Left renal pelvis (tissue), 4 donors: ENCODE measurements around the gene UBASH3B. TPM values are rescaled to one million over a fixed set of nuclear protein-coding genes. Genes with fewer than 3 reads are reported as not detected.

ENCODE experiments used
- DNase-seq, 4 donors: peaks; one replicate each; pipeline ENCODE4 v3.0.0-alpha.2; 2013; ENCODE audit warnings: low read depth in 4 of 4, low spot score in 3 of 4
- polyA plus RNA-seq, 4 donors: library from polyadenylated mRNA; unstranded; fragments of 120-200 nt; gene quantifications; one replicate each; pipeline ENCODE4 v1.2.1, GENCODE V29; 2013; ENCODE audit not compliant: insufficient read length in 4 of 4

Gene UBASH3B
- polyA plus RNA-seq, 4 donors: 5.3 to 9.1 (median 7.6) TPM

- no peak for DNase-seq
These were observed 93.6 kb downstream of the UBASH3B start for GRCh38 chr11:122749005-122749687.

DNA sequence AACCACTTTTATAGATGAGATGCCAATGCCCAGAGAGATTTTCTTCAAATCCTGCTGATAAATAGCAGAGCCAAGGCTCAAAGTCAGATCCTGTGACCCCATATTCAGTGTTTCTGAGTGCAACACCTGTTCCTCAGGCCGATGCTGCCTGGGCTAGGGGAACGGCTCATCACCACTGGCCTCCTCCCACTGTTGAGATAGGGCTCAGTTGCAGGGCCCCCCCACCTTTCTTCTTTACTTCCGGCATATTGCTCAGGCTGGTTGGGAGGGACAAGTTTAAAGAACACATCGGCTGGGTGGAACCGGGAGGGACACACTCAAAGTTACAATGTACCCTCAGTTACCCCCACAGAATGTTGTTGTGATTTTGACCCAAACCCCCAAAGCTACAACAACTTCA, 94.5 kb downstream of the UBASH3B start:
- DNase-seq: no peak

DNA sequence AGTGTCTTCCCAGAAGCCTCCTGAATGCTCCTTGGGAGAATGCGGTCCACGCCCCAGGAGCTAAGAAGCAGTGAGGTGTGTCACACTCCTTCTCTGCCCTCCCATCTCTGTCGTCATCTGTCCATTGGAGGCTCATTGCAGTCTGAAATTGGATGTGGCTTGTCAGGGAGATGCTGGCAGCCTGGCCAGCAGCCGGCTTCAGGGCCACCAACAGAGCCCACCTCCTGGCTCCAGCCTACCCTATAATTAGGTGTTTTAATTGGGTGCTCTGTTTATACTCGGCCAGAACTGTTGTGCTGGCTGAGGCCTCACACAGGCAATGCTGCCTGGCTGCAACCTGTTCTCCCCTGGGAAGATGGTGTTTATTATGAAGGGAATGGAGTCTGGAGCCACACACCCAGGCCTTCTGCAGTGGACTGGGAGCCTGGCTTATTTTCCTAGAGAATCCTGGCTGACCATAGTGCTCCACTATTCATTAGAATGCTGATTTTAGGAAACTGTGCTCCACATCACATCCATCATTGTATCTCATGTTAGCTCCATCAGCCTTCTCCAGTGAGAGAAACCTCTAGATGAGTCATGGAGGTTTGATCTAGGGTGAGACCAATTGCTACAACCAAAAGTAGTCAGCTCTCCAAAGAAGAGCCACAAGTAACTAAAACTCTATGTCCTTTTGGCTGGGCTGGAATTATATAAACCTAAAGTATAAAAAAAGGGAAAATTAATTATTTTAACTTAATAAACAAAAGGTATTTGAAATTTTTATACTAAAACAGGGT, 96.0 kb downstream of the UBASH3B start:
- no peak for DNase-seq

GRCh38 chr11:122754028-122754427, 98.5 kb downstream of the UBASH3B start:
- no peak for DNase-seq

- DNase-seq: no peak
These were observed 99.2 kb downstream of the UBASH3B start for GRCh38 chr11:122754553-122755322.

DNA sequence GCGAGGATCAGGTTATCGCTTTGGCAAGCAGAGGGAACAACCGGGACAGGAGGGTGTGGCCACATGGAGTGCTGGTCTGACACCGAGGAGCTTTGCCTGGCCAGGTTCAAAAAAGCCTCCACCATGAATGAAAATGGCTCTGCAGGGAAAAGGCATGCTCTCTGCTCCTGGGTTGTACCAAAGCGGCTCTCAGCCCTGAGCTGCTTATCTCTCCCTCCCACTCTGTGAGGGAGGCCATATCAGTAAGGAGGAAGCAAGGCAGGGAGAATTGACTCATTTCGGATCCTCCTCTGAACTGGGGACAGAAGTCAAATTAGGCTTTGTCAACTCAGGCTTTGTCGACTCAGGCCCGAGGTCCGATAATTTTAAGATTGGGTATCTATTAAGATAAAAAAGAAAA, 99.9 kb downstream of the UBASH3B start:
- DNase-seq: no peak

GRCh38 chr11:122755941-122756340, 100.4 kb downstream of the UBASH3B start:
- DNase-seq: no peak

- DNase-seq: no peak
These were observed 100.9 kb downstream of the UBASH3B start for GRCh38 chr11:122756417-122756816.

DNA sequence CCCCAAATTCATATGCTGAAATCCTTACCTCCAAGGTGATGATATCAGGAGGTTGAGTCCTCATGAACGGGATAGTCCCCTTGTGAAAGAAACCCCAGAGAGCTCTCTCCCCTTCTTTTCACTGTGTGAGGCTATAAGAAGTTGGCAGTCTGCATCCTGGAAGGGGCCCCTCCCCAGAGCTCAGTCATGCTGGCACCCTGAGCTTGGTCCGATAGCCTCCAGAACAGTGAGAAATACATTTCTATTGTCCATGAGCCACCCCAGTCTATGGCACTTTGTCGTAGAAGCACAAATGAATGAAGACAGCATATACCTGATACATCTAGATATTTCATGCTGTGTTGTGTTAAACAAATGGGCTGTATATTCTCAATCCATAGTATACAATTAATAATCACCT, 101.7 kb downstream of the UBASH3B start:
- no peak for DNase-seq

DNA sequence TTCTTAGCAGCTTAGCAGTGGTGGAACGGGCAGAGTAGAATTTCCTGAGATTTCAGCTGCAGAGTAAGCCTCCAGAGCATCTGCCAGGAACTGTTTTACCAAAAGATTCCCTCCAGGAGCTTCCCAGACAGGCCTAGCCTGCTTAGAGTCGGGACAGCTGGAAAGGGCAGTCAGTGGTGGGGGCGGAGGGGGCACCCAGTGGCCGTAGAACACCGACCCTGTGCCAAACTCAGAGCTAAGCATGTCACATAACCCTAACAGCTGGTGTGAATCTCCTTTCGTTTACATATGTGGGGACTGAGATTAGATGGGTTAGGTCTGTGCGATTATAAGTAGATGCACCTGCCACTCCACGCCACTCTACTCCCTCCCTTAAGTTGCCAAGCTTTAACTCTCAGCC, 102.8 kb downstream of the UBASH3B start:
- no peak for DNase-seq

GRCh38 chr11:122758974-122759373, 103.5 kb downstream of the UBASH3B start:
- no peak for DNase-seq

GRCh38 chr11:122763108-122763507, 107.6 kb downstream of the UBASH3B start:
- DNase-seq: no peak

- no peak for DNase-seq
These were observed 109.0 kb downstream of the UBASH3B start for GRCh38 chr11:122764371-122765090.

GRCh38 chr11:122765487-122766131, 110.1 kb downstream of the UBASH3B start:
- DNase-seq: no peak

- DNase-seq: no peak
These were observed 113.7 kb downstream of the UBASH3B start for GRCh38 chr11:122769126-122769780.

DNA sequence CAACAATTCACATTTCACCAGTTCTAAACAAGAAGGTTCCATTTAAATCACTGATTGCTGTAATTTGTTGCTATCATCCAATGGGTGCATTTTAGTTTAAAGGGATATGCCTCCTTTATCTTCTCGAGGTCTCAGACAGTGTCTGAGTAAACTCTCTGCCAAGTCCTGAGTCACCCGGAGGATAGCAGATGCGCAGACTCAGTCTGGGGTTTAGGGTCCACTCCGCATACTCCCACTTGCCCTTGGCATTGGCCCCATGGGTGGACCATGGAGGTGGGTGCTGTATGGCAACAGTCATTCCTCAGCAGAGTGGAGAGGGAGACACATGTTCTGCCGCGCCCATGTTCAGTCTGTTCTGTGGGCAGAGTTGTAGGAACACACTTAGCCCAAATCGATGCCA, 117.4 kb downstream of the UBASH3B start:
- DNase-seq: no peak

DNA sequence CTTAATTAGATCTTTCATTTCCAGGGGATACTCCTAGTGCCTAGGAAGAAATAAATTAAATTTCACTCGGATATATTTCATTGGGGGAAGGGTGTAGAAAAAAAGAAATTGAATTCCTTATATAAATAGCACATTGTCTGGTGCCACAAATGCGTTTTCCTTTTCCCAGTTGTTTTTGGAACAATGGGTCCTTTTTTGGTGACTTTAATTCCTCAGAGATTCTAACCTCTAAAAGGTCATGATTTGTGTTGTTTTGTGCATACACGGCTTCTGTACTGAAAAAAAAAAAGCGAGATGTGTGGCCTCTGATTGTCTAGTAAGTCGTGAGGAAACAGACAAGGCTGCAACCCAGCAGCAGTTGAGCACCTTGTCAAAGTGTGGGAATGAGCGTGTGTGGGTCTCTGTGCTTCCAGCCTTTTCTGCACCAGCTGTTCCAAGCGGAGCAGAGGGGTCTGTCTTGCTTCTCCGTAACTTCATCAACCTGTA, 118.3 kb downstream of the UBASH3B start:
- no peak for DNase-seq

- DNase-seq: no peak
These were observed 120.3 kb downstream of the UBASH3B start for GRCh38 chr11:122775675-122776271.

DNA sequence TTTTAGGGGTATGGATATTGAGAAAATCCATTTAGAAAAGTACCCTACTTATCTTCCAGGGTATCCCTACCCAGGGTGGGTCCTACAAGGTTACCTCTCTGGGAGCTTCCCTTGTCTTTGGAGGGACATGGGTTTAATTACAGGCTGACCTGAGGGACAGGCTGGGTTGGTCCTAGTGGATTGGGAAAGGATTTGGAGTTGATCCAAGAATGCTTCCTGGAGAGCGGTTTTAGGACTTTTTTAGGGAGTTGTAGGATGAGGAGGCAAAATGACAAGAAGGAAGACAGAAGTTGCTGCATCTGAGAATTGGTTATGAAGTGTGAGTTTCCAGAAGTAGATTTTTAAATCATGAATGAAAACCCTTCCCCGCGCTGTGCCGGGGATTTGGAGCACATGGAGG, 121.0 kb downstream of the UBASH3B start:
- no peak for DNase-seq
